Measurements from ENCODE around the gene SPNS3.
A peak's percentile ranks its signal among the peaks of the same experiment; 100 is the strongest.

SPNS3 gene

GRCh38 chr17:4485676-4486646 lies 52.2 kb downstream of the SPNS3 start:
- no peak for FAIRE-seq
- DNase-seq (ENCODE audit: insufficient read length, low spot score): no peak

GRCh38 chr17:4487296-4487695 lies 53.6 kb downstream of the SPNS3 start:
- FAIRE-seq (no peak), DNase-seq (ENCODE audit: insufficient read length, low spot score) (no peak)

- FAIRE-seq (no peak), DNase-seq (ENCODE audit: insufficient read length, low spot score) (no peak)
These were observed 54.3 kb downstream of the SPNS3 start for GRCh38 chr17:4487820-4488716.

GRCh38 chr17:4488989-4489595 lies 55.4 kb downstream of the SPNS3 start:
- FAIRE-seq: no peak
- no peak for DNase-seq (ENCODE audit: insufficient read length, low spot score)

GRCh38 chr17:4490109-4490591 lies 56.4 kb downstream of the SPNS3 start:
- no peak for DNase-seq (ENCODE audit: insufficient read length, low spot score)

GRCh38 chr17:4490637-4491061 lies 56.9 kb downstream of the SPNS3 start:
- FAIRE-seq: no peak

More at GRCh38 chr17:4490109-4490591, 56.4 kb downstream of the SPNS3 start:
- FAIRE-seq: no peak

GRCh38 chr17:4492721-4493561 lies 59.2 kb downstream of the SPNS3 start:
- DNase-seq (ENCODE audit: insufficient read length, low spot score) (no peak), FAIRE-seq (no peak)

More at GRCh38 chr17:4490637-4491061, 56.9 kb downstream of the SPNS3 start:
- DNase-seq (ENCODE audit: insufficient read length, low spot score): no peak

- FAIRE-seq (peak; percentile 42), DNase-seq (ENCODE audit: insufficient read length, low spot score) (peak; percentile 37)
These were observed 63.5 kb downstream of the SPNS3 start for GRCh38 chr17:4497101-4497824.

GRCh38 chr17:4498461-4499397 lies 65.0 kb downstream of the SPNS3 start, which contains the start of gene SPNS2:
Gene SPNS2, plus strand, starts transcription at chr17:4498881. Its CDS starts 167 bp downstream, at chr17:4499048.
- peak; percentile 96 for DNase-seq (ENCODE audit: insufficient read length, low spot score)
- no peak for FAIRE-seq

- DNase-seq (ENCODE audit: insufficient read length, low spot score): no peak
- FAIRE-seq: no peak
These were observed 65.9 kb downstream of the SPNS3 start for GRCh38 chr17:4499431-4500190.

- FAIRE-seq: no peak
These were observed 66.4 kb downstream of the SPNS3 start for GRCh38 chr17:4500191-4500571.

GRCh38 chr17:4501295-4501949 lies 67.7 kb downstream of the SPNS3 start:
- FAIRE-seq: no peak
- no peak for DNase-seq (ENCODE audit: insufficient read length, low spot score)

More at GRCh38 chr17:4500191-4500571, 66.4 kb downstream of the SPNS3 start:
- DNase-seq (ENCODE audit: insufficient read length, low spot score): no peak

GRCh38 chr17:4502466-4503154 lies 68.9 kb downstream of the SPNS3 start:
- DNase-seq (ENCODE audit: insufficient read length, low spot score): no peak
- no peak for FAIRE-seq

- DNase-seq (ENCODE audit: insufficient read length, low spot score): no peak
- FAIRE-seq: no peak
These were observed 69.7 kb downstream of the SPNS3 start for GRCh38 chr17:4503283-4504025.

GRCh38 chr17:4504188-4504587 lies 70.4 kb downstream of the SPNS3 start:
- DNase-seq (ENCODE audit: insufficient read length, low spot score) (no peak), FAIRE-seq (no peak)
